B cell (primary cell): Measurements from ENCODE around the gene EHD4.

Experiments used
- CTCF ChIP-seq: fragments of 200-600 bp; IDR thresholded peaks from one replicate; pipeline ENCODE4 v1.8.0; 2022; ENCODE audit warnings: antibody characterized with exemption, mild to moderate bottlenecking
- EZH2 ChIP-seq: IDR thresholded peaks from 2 replicates; pipeline ENCODE4 v1.6.1; 2012; ENCODE audit warnings: borderline replicate concordance, low read depth, mild to moderate bottlenecking, moderate library complexity, low read length; ENCODE audit not compliant: insufficient read depth, poor library complexity, severe bottlenecking

DNA sequence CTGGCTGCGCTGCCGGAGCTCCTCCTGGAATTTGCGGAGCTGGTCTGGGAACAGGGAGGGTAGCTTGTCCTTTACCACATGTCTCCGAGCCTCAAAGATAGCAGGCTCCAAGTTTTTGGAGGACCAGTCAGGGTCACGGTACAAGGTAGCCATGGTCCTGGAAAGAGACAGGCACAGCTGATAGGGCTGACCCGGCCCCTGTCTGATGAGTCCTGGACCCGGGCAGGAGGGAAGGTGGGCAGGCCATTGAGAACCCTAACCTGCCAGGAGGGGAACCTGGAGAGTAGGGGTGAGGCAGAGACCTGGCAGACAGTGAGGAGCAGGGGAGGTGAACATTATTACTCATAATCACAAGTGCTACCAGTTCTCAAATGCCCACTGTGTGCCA, 20.4 kb upstream of the EHD4 start:
- TF ChIP-seq CTCF = no peak
- no peak for TF ChIP-seq EZH2
